K562 (cell line): ENCODE data around the gene ABLIM1. TPM values are rescaled to one million over a fixed set of nuclear protein-coding genes. Genes with fewer than 3 reads are reported as not detected.

ENCODE experiments used
- ATAC-seq: fragments of 200-7000 bp; cut with Tn5 transposase; 3 replicates; pipeline ENCODE4 v1.9.1; 2020; ENCODE audit warnings: moderate library complexity
- BruUV-seq: library from RNA; stranded (reverse); fragments of 400-500 nt; replicated peaks from 2 replicates; lab custom pipeline; 2021; lab: Mats Ljungman, UMichigan
- CTCF ChIA-PET: fragments of 300-600 bp; formaldehyde crosslinking; extraction: SDS; loops from one replicate; lab custom pipeline; 2021; ENCODE audit warnings: low intra/inter-chr PET ratio; lab: Yijun Ruan, JAX
- POLR2A ChIA-PET: fragments of 300-600, 350-650 bp; sonication (Branson Sonifier 250); formaldehyde crosslinking; extraction: SDS; loops from one replicate; lab custom pipeline; 2021; ENCODE audit warnings: antibody characterized with exemption, inconsistent platforms; lab: Yijun Ruan, JAX
- DNase-seq, 4 experiments: peaks; one replicate each; pipeline versions ENCODE4 v3.0.0 to v3.0.0-alpha.2; 2011 to 2018; ENCODE audit warnings: low spot score in 3 of 4, mixed read lengths in 3 of 4; ENCODE audit errors: extremely low read depth in 1 of 4
- FAIRE-seq: peaks from 2 replicates; lab custom pipeline; 2011; peaks lifted over from hg19 to GRCh38; lab: Jason Lieb, UNC
- H2AFZ ChIP-seq: 2 replicates; pipeline ENCODE4 v1.6.0; 2011; ENCODE audit warnings: low read depth, low read length, control low read depth, inconsistent platforms
- H3K27ac ChIP-seq: fragments of 200-600 bp; 3 replicates; pipeline ENCODE4 v1.8.0; 2011; ENCODE audit warnings: low read depth, mild to moderate bottlenecking, control low read depth, inconsistent platforms, low read length, moderate library complexity, mixed read lengths; ENCODE audit errors: extremely low read depth
- H3K27me3 ChIP-seq, 2 experiments: fragments of 300-600 bp in 1 of 2; 2 replicates in 1 of 2; 3 replicates in 1 of 2; pipeline versions ENCODE4 v1.6.0 to v1.8.0; 2011; ENCODE audit warnings: inconsistent platforms in 2 of 2, low read length in 2 of 2, mild to moderate bottlenecking in 1 of 2, mixed read lengths in 1 of 2, moderate library complexity in 1 of 2; ENCODE audit not compliant: control insufficient read depth in 2 of 2, insufficient read depth in 2 of 2
- H3K36me3 ChIP-seq: fragments of 300-600 bp; 3 replicates; pipeline ENCODE4 v1.8.0; 2011; ENCODE audit warnings: mild to moderate bottlenecking, low read length, inconsistent platforms; ENCODE audit not compliant: control insufficient read depth, insufficient read depth
- H3K4me1 ChIP-seq, 2 experiments: fragments of 200-600 bp in 1 of 2; replicated peaks in 1 of 2; 2 replicates in 1 of 2; 3 replicates in 1 of 2; pipeline versions ENCODE4 v1.5.1 to v1.8.0; 2011; ENCODE audit warnings: inconsistent platforms in 2 of 2, low read length in 2 of 2, mild to moderate bottlenecking in 1 of 2, mixed read lengths in 1 of 2, moderate library complexity in 1 of 2; ENCODE audit not compliant: control insufficient read depth in 2 of 2, insufficient read depth in 2 of 2
- H3K4me2 ChIP-seq: 2 replicates; pipeline ENCODE4 v1.6.1; 2011; ENCODE audit warnings: low read length, control low read depth, inconsistent platforms, mixed read lengths; ENCODE audit not compliant: insufficient read depth
- H3K4me3 ChIP-seq: fragments of 200-600 bp; sonication (generic), shearing (Covaris generic); 2 replicates; pipeline ENCODE4 v1.5.1; 2016; ENCODE audit warnings: control low read depth, inconsistent platforms
- H3K79me2 ChIP-seq: fragments of 200-600 bp; 3 replicates; pipeline ENCODE4 v1.8.0; 2011; ENCODE audit warnings: low read length, inconsistent platforms; ENCODE audit not compliant: control insufficient read depth, insufficient read depth
- H3K9ac ChIP-seq, 2 experiments: 2 replicates each; pipeline versions ENCODE4 v1.6.0 to v1.6.1; 2011; ENCODE audit warnings: low read depth in 2 of 2, low read length in 2 of 2, control low read depth in 1 of 2, inconsistent platforms in 1 of 2, mild to moderate bottlenecking in 1 of 2, mixed read lengths in 1 of 2; ENCODE audit not compliant: insufficient read depth in 1 of 2
- H3K9me1 ChIP-seq: one replicate; pipeline ENCODE4 v1.6.0; 2011; ENCODE audit warnings: inconsistent platforms, mild to moderate bottlenecking, low read length, moderate library complexity; ENCODE audit not compliant: control insufficient read depth, insufficient read depth
- H3K9me3 ChIP-seq: replicated peaks from 2 replicates; pipeline ENCODE4 v1.5.1; 2011; ENCODE audit warnings: low read depth, low read length, inconsistent platforms; ENCODE audit not compliant: control insufficient read depth, insufficient read depth
- H4K20me1 ChIP-seq: replicated peaks from 2 replicates; pipeline ENCODE4 v1.6.1; 2011; ENCODE audit warnings: low read length, inconsistent platforms, mixed read lengths; ENCODE audit not compliant: control insufficient read depth, insufficient read depth
- ATF2 ChIP-seq: sonication (generic); formaldehyde crosslinking; IDR thresholded peaks from 2 replicates; pipeline ENCODE4 v1.8.1; 2022; ENCODE audit warnings: missing genetic modification reagents
- ATF3 ChIP-seq, 2 experiments: fragments of 450-650 bp in 1 of 2; sonication (generic) in 1 of 2; formaldehyde crosslinking in 1 of 2; IDR thresholded peaks in 1 of 2; conservative IDR thresholded peaks in 1 of 2; 2 replicates each; pipeline versions ENCODE4 v1.6.1 to v1.8.1; 2016 to 2023; ENCODE audit warnings: mild to moderate bottlenecking in 2 of 2, moderate library complexity in 2 of 2, inconsistent platforms in 1 of 2, missing genetic modification reagents in 1 of 2
- DMBX1 ChIP-seq: fragments of 250-450 bp; sonication (Bioruptor Pico); IDR thresholded peaks from 2 replicates; pipeline ENCODE4 v1.8.0; 2022; ENCODE audit warnings: inconsistent platforms, mild to moderate bottlenecking, moderate library complexity, borderline replicate concordance
- HNRNPLL ChIP-seq: fragments of 200-400 bp; formaldehyde crosslinking; IDR thresholded peaks from 2 replicates; pipeline ENCODE4 v1.6.1; 2017; ENCODE audit warnings: low read length, low read depth, mild to moderate bottlenecking; ENCODE audit not compliant: poor library complexity, severe bottlenecking
- L3MBTL2 ChIP-seq: fragments of 450-650 bp; IDR thresholded peaks from 2 replicates; pipeline ENCODE4 v1.6.1; 2016; ENCODE audit warnings: mild to moderate bottlenecking, moderate library complexity
- PRMT5 ChIP-seq: sonication (generic); formaldehyde crosslinking; IDR thresholded peaks from 2 replicates; pipeline ENCODE4 v1.5.0; 2020; ENCODE audit warnings: missing genetic modification reagents
- PURB ChIP-seq: sonication (generic); formaldehyde crosslinking; IDR thresholded peaks from 2 replicates; pipeline ENCODE4 v1.9.0; 2021; ENCODE audit warnings: low read depth, mild to moderate bottlenecking, missing genetic modification reagents
- SIN3A ChIP-seq, 2 experiments: fragments of 150-350 bp in 1 of 2; IDR thresholded peaks; 2 replicates each; pipeline ENCODE4 v1.6.1; 2011 to 2016; ENCODE audit warnings: borderline replicate concordance in 2 of 2, low read depth in 2 of 2, low read length in 2 of 2, mild to moderate bottlenecking in 2 of 2, moderate library complexity in 2 of 2; ENCODE audit not compliant: control insufficient read depth in 1 of 2
- SMARCC2 ChIP-seq: fragments of 450-650 bp; IDR thresholded peaks from 2 replicates; pipeline ENCODE4 v1.6.1; 2017; ENCODE audit warnings: antibody characterized with exemption, moderate library complexity, mild to moderate bottlenecking, low read depth
- TCFL5 ChIP-seq: fragments of 250-450 bp; sonication (Bioruptor Pico); conservative IDR thresholded peaks from 2 replicates; pipeline ENCODE4 v1.6.1; 2021; ENCODE audit warnings: mild to moderate bottlenecking, moderate library complexity, matching md5 sums
- TSC22D4 ChIP-seq: fragments of 450-650 bp; IDR thresholded peaks from 2 replicates; pipeline ENCODE4 v1.6.1; 2016; ENCODE audit warnings: missing genetic modification characterization, missing biosample characterization, control low read depth
- U2AF1 ChIP-seq: fragments of 200-400 bp; formaldehyde crosslinking; optimal IDR thresholded peaks from 2 replicates; pipeline ENCODE3; 2017; ENCODE audit warnings: mild to moderate bottlenecking, low read depth, low read length, moderate library complexity
- USF2 ChIP-seq: sonication (generic); formaldehyde crosslinking; IDR thresholded peaks from 2 replicates; pipeline ENCODE4 v1.5.0; 2020; ENCODE audit warnings: missing genetic modification reagents
- ZBTB9 ChIP-seq: fragments of 450-650 bp; formaldehyde crosslinking; IDR thresholded peaks from 2 replicates; pipeline ENCODE4 v1.4.0; 2020; ENCODE audit warnings: mild to moderate bottlenecking, moderate library complexity
- ZEB2 ChIP-seq: fragments of 450-650 bp; IDR thresholded peaks from 2 replicates; pipeline ENCODE4 v1.6.1; 2016
- ZNF175 ChIP-seq: fragments of 200-800 bp; sonication (Bioruptor generic); IDR thresholded peaks from 2 replicates; pipeline ENCODE4 v1.6.1; 2016; ENCODE audit warnings: low read depth, mild to moderate bottlenecking, missing genetic modification characterization, missing compliant biosample characterization
- ZNF253 ChIP-seq: fragments of 250-450 bp; sonication (Bioruptor Pico); conservative IDR thresholded peaks from 2 replicates; pipeline ENCODE4 v1.6.1; 2021; ENCODE audit warnings: mild to moderate bottlenecking
- ZNF589 ChIP-seq: fragments of 200-800 bp; sonication (Bioruptor generic); IDR thresholded peaks from 2 replicates; pipeline ENCODE4 v1.6.1; 2016; ENCODE audit warnings: low read depth, missing genetic modification characterization, missing compliant biosample characterization
- WGBS: fragments of 100-300 bp; shearing (Covaris generic); methylation state at CpG from one replicate; pipeline ENCODE4 v1.1.6; 2016; ENCODE audit warnings: low coverage, mixed read lengths; ENCODE audit not compliant: insufficient coverage; ENCODE audit errors: missing lambda C conversion rate; 5-methylcytosine and 5-hydroxymethylcytosine counted together
- in situ Hi-C: fragments of 300-500 bp; cut with MboI; formaldehyde crosslinking; loops from 4 replicates; pipeline ENCODE4 v1.15.0; 2018; ENCODE audit warnings: inconsistent platforms, mixed read lengths
- intact Hi-C: fragments of 100-400 bp; cut with micrococcal nuclease; formaldehyde crosslinking; loops from 2 replicates; pipeline ENCODE4 v1.14.2; 2022
- polyA plus RNA-seq, 8 experiments: library from polyadenylated mRNA; depleted of rRNA in 4 of 8; stranded (reverse) in 5 of 8; unstranded in 3 of 8; fragments of >200 nt; fragmentation: Nextera tagmentation in 2 of 8; fragmentation: Illumina TruSeq in 1 of 8; extraction: Ambion mirVana in 2 of 8; extraction: Trizol in 1 of 8; gene quantifications; 2 replicates each; pipeline versions ENCODE4 v1.2.1 to v1.2.3, GENCODE V29; 2011 to 2014; ENCODE audit warnings: inconsistent platforms in 1 of 8, missing spikeins in 1 of 8
- total RNA-seq, 7 experiments: library from RNA; depleted of rRNA in 6 of 7; stranded (reverse); fragments of >200 nt in 6 of 7; fragmentation: Illumina TruSeq in 2 of 7; extraction: Trizol in 2 of 7; gene quantifications; 2 replicates each; pipeline versions ENCODE4 v1.2.1 to v1.2.3, GENCODE V29; 2011 to 2021; ENCODE audit warnings: low replicate concordance in 1 of 7

Gene ABLIM1
- total and polyA plus RNA-seq, 9 of the 15 experiments (the other 6 are each of a cell fraction or from before 2014, with no cell fraction given): 0.07 to 0.49 (median 0.14) TPM; not detected in 6

- Histone ChIP-seq H2AFZ (no peak overlapping the region), H3K27me3 (no peaks in the 10 kb centered on the region; a peak in 1 of 5 replicates), H3K36me3 (no peaks in the 10 kb centered on the region), H3K9ac (no peak overlapping the region), H4K20me1 (no peaks in the 10 kb centered on the region), H3K4me3 (no peak overlapping the region), H3K4me1 (no peaks in the 10 kb centered on the region), H3K27ac (no peak overlapping the region), H3K79me2 (no peaks in the 10 kb centered on the region), H3K9me1 (no peaks in the 10 kb centered on the region), H3K9me3 (no peaks in the 10 kb centered on the region), H3K4me2 (no peak overlapping the region)
- no TSS peak for BruUV-seq
- CTCF ChIA-PET: no interaction called here
- 0% methylated on average over 5 of the region's 5 CpGs for WGBS
- intact Hi-C loops: no loop called here
- no peak for TF ChIP-seq ATF2 (CRISPR knock-in tag)
- no peak for TF ChIP-seq L3MBTL2
- TF ChIP-seq U2AF1: no peak
- no peak for TF ChIP-seq ZNF175 (CRISPR knock-in tag)
- no peak for TF ChIP-seq ZEB2
- no peak for TF ChIP-seq DMBX1
- no peak for TF ChIP-seq SMARCC2
- TF ChIP-seq PRMT5: no peak
- no peak for TF ChIP-seq TSC22D4 (tag)
- TF ChIP-seq ZNF589 (CRISPR knock-in tag): no peak
- no peak for TF ChIP-seq ZNF253 (CRISPR knock-in tag)
- TF ChIP-seq PURB: no peak
- no peak for TF ChIP-seq ATF3 (IDR thresholded peaks at IDR 0.05)
- TF ChIP-seq ATF3 (CRISPR knock-in tag; conservative IDR thresholded peaks at IDR 0.05): no peak
- no peak for TF ChIP-seq USF2 (CRISPR knock-in tag)
- no peak for TF ChIP-seq HNRNPLL
- TF ChIP-seq ZBTB9 (CRISPR knock-in tag): no peak
- no peak for TF ChIP-seq SIN3A (IDR thresholded peaks at IDR 0.05; ENCODE audit: borderline replicate concordance in 2 of 2, control insufficient read depth in 1 of 2, low read depth in 2 of 2, low read length in 2 of 2)
- TF ChIP-seq TCFL5 (CRISPR knock-in tag): no peak
- POLR2A ChIA-PET: no interaction called here
- in situ Hi-C loops: no loop called here
- ATAC-seq: no peak
- FAIRE-seq: no peak
- DNase-seq: no peak
Observed at GRCh38 chr10:114688786-114689185, 30.7 kb upstream of the ABLIM1 start.
